KBM-7 (cell line): Measurements from ENCODE around the gene CBFA2T2.
"Not testable (repeated sequence)": the region's sequence is repeated elsewhere in the genome, so short reads cannot be mapped to it uniquely, and the experiment has no call there.

Experiments used
- DNase-seq: peaks from one replicate; pipeline ENCODE4 v3.0.0-alpha.2; 2015
- in situ Hi-C: fragments of 300-500 bp; cut with MboI; formaldehyde crosslinking; loops from 2 replicates; pipeline ENCODE4 v1.14.3; 2020; ENCODE audit warnings: low sequenced_read_pairs, low pct_unique_long_range_greater_than_20kb, mixed read lengths

The CBFA2T2 gene

DNA sequence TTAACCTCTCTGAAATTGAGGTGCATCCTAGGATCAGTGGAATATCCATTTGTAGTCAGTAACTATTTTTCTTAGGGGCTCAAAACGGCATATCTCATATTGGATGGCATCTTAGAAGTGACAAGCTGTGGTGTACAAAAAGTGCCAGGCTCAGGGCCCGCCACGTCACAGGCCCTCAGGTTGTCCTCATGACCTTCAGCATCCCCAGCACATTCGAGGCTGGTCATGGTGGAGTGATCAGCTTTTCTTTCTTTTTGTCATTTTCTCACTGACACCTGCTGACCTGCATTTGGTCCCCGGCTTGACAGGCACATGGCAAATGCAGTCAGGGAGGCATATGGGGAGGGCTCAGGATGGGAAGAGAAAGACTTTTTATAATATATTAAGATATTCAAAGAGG is 203.4 kb downstream of the CBFA2T2 start:
- no peak for DNase-seq
- in situ Hi-C loops, result no loop called here

GRCh38 chr20:33693741-33694638 is 204.1 kb downstream of the CBFA2T2 start:
- no peak for DNase-seq
- in situ Hi-C loops, result no loop called here

DNA sequence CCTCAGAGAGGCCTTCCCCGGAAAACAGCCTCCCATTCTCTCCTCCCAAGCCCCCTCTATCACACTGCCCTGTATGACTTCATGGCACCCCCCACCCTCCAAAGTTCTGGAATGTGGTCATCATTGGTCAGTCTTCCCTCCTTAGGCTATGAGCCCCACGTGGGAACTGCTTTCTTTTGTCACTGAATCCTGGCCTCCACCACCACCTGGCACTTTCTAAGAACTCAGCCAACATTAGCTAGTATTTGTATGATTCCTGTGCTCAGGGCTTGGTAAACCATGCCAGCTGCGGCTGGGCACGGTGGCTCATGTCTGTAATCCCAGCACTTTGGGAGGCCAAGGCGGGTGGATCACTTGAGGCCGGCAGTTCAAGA is 204.7 kb downstream of the CBFA2T2 start:
- in situ Hi-C loops, result no loop called here
- DNase-seq, result no peak

DNA sequence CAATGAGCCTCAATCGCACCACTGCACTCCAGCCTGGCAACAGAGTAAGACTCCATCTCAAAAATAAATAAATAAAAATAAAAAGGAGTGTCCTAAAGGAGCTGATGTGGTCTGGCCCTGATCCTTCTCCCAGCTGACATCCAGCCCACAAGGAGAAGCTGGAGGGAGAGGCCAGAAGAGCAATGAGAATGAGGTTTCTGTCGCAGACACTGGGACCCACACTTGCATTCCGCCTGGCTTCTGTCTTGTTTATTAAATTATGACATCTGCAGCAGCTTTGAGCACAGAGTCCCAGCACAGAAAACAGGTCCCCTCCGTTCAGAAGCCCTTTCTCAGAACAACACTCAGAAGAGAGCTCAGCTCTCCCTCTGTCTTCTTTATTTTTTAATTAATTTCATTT is 206.6 kb downstream of the CBFA2T2 start:
- in situ Hi-C loops, result no loop called here
- no peak for DNase-seq

DNA sequence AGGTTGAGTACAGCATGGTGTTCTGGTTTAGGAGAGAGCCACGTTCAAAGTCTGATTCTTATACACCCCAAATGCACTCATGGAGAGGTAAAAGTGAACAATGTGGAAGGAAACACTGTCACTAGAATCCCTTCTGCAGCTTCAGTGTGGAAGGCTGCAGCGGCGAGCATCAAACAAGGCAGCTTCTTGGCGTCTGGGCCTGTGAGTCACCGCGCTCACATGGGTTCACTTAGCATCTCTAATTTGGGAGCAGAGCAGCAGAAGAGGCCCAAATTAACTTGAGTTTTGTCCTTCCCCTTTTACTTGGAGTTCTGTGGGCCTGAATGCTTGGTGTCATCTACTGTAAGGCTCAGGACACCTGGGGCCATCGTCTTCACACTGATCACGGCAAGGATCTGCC is 207.2 kb downstream of the CBFA2T2 start:
- DNase-seq, result no peak
- in situ Hi-C loops, result no loop called here

DNA sequence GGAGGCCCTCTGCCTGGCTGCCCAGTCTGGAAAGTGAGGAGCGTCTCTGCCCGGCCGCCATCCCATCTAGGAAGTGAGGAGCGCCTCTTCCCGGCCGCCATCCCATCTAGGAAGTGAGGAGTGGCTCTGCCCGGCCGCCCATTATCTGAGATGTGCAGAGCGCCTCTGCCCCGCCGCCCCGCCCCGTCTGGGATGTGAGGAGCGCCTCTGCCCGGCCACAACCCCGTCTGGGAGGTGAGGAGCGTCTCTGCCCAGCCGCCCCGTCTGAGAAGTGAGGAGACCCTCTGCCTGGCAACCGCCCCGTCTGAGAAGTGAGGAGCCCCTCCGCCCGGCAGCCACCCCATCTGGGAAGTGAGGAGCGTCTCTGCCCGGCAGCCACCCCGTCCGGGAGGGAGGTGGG is 209.1 kb downstream of the CBFA2T2 start:
- DNase-seq, in situ Hi-C loops: not testable (repeated sequence)
